Neural progenitor cell (in vitro differentiated cells): ENCODE data around the gene ZNF501.

ENCODE experiments used
- CTCF ChIP-seq: fragments of 200-600 bp; sonication (generic); IDR thresholded peaks from 2 replicates; pipeline ENCODE4 v1.5.1; 2017; ENCODE audit warnings: antibody characterized with exemption, mild to moderate bottlenecking
- EZH2phosphoT487 ChIP-seq: fragments of 200-600 bp; sonication (generic); IDR thresholded peaks from 2 replicates; pipeline ENCODE4 v1.6.1; 2017; ENCODE audit warnings: antibody characterized with exemption

DNA sequence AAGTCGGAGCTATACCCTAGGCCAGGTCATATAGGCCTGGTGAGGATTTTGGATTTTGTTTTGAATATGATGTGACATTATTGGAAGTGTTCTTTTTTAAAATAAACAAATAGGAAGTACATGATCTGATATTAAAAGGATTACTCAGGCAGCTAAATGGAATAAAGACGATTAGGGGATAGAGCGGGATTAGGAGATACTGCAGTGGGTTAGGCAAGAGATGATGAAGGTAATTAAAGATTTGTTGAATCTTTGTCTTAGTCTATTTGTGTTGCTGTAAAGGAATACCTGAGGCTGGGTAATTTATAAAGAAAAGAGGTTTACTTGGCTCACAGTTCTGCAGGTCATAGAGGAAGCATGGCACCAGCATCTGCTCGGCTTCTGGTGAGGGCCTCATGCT is 53.5 kb downstream of the ZNF501 start:
- no peak for TF ChIP-seq CTCF
- TF ChIP-seq EZH2phosphoT487, result no peak
